ENCODE results near the gene ADAMTS15. TPM values are rescaled to one million over a fixed set of nuclear protein-coding genes. Genes with fewer than 3 reads are reported as not detected.

ADAMTS15 gene
- total RNA-seq, 1 experiment from 2014 or later, result not detected

DNA sequence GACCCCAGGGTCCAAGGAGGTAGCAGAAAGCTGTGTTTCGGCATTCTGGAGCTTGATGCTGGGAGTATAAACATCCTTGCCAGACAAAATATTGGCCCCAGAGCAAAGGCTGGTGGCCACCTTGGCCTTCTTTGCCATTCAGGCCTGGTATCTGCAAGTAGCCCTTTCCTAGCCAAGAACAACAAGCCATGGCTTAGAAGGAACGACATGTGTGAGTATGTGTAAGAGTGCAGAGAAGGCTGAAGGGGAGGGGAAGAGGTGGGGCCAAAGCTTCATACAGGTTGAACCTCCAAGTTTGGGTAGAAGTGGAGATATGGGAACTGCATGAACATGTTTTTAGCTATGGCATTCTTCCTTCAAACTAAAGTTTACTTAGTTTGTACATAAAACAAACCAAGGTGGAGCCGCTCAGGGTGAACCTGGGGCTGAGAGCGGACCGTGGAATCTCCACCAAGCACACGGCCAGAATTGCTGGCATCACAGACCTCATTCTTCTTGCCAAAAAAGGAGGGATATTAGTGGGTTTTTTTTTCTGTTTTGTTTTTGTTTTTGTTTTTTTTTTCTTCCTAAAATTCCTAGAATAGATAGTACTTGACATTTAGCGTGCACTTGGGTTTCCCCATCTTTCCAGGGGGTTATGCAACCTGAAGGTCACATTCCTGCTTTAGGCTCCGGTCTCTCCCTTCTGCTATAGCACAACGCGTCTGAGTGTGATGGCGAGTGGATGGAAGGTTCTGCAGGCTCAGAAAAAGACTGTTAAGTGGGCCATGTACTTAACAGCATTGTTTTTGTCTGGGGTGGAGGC is 70.9 kb downstream of the ADAMTS15 start:
- DNase-seq (ENCODE audit: low spot score), result no peak
- in situ Hi-C loops (cut with HindIII; ENCODE audit: low sequenced_read_pairs), result no loop called here

DNA sequence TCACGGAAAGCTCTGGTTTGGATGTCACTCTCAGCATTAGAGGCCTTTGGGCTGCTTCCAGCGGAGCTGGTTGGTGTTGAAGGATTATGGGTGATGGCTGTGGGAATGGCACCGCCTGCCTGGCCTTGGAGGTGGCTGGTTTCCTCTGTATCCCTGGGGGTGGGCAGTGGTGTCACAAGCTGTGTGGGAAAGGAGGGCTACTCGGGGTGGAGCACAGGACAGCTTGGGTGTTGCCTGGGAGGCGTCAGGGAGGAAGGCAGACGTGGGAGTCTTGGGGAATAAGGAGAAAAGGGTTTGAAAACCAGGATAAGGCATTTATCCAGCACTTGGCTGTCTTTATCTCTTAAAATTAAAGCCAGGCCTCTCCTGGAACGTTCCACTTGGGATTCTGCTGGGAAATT is 71.8 kb downstream of the ADAMTS15 start:
- no peak for DNase-seq (ENCODE audit: low spot score)
- in situ Hi-C loops (cut with HindIII; ENCODE audit: low sequenced_read_pairs), result no loop called here

DNA sequence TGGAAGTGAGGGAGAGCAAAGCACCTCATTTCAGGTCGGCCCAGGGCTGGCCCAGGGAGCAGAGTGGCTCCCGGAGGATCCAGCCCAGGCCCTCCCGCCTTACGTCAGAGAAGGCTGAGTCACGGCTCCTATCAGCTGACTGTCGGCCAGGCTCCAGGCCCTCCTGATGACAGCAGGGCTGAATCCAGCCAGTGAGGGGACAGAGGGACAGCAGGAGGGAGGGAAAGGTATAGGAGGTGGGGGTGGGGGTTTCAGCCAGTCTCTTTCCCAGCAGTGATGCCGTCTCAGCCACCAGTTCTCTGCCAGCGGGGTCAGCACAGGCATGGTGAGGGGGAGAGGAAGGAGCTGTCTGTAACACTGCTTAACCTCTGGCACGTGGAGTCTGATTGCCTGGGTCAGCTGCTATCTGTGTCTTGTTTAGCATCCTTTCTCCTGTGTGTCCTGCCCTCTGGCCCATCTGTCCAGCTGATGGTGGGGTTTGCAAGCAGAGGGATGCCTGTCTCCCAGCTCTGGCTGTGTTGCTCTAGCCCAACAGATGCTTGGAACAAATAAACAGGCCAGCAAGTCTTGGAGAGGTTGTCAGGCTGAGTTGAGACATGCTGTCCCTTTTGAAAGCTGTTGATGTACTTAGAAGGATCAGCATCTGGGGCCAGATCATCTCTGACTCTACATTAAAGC is 74.0 kb downstream of the ADAMTS15 start:
- DNase-seq (ENCODE audit: low spot score), result no peak
- in situ Hi-C loops (cut with HindIII; ENCODE audit: low sequenced_read_pairs), result no loop called here

DNA sequence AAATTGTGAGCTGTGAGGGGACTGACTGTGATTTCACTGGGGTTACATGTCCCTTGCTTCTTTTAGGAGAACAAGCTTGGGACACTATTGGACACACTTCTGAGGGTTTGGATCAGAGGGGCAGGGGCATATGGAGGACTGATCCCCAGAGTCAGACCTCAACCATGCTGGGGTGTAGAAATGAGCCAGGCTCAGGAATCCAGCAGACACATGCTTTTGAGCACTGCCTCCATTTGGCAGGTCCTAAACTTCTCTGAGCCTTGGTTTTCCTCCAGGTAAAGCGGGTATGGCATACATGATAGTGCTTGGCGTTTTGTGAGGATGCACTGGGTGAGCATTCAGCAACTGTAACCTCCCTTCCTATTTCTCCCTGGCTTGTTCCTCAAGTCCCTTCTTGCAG is 74.7 kb downstream of the ADAMTS15 start:
- in situ Hi-C loops (cut with HindIII; ENCODE audit: low sequenced_read_pairs), result no loop called here
- no peak for DNase-seq (ENCODE audit: low spot score)

- in situ Hi-C loops (cut with HindIII; ENCODE audit: low sequenced_read_pairs), result no loop called here
- no peak for DNase-seq (ENCODE audit: low spot score)
These were observed 75.2 kb downstream of the ADAMTS15 start for GRCh38 chr11:130523609-130524008.

DNA sequence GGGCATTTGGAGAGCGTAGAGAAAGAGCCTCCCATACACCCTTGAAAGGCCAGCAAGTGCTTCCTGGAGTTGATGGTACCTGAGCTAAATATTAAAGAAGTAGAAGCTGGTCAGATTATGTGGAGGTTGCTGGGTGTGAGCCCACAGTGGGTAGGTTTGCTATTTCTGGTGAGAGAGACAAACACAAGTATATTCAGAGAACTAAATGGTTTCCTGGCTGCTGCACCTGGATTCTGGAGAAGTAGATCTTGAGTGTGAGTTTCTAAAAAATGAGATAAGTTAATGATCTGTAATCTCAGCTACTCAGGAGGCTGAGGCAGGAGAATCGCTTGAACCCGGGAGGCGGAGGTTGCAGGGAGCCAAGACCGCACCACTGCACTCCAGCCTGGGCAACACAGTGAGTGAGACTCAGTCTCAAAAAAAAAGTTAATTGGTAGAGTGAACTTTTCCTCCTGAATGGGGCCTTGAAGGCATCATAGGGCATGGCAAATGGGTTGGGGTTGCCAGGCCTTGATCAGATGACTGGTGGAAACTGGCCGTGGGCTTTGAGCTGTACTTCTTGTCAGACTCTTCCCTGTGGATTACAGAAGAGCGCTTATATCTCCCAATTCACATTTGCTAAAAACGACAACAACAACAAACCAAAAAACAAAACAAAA is 75.8 kb downstream of the ADAMTS15 start:
- DNase-seq (ENCODE audit: low spot score), result no peak
- in situ Hi-C loops (cut with HindIII; ENCODE audit: low sequenced_read_pairs), result no loop called here

- in situ Hi-C loops (cut with HindIII; ENCODE audit: low sequenced_read_pairs), result no loop called here
- no peak for DNase-seq (ENCODE audit: low spot score)
These were observed 76.9 kb downstream of the ADAMTS15 start for GRCh38 chr11:130525307-130525706.

Other genes with a start within 250 kb of the ADAMTS15 start
- gene ZBTB44, start 133.7 kb upstream of the ADAMTS15 start, total RNA-seq (2014; rRNA removed; shearing (Covaris generic)), result 15.0 and 25.5 TPM in 2 replicates
- not detected in 2 replicates for gene ADAMTS8, start 20.0 kb upstream of the ADAMTS15 start, total RNA-seq (2014; rRNA removed; shearing (Covaris generic))

Measured in G401 (cell line).